Peyer's patch (tissue), 4 donors: Measurements from ENCODE around the gene TRIO.

Experiments used
- POLR2A ChIP-seq, 2 donors: fragments of 450-650 bp; IDR thresholded peaks; one replicate each; pipeline ENCODE4 v1.5.1; 2017; ENCODE audit warnings: antibody characterized with exemption in 2 of 2, mild to moderate bottlenecking in 2 of 2, moderate library complexity in 2 of 2
- TF ChIP-seq, protein P1 (sequence below), 6 experiments: fragments of 450-650 bp in 4 of 6; fragments of 200-600 bp in 2 of 6; sonication (generic) in 1 of 6; IDR thresholded peaks; one replicate each; pipeline ENCODE4 v1.5.1; 2017 to 2019; ENCODE audit warnings: antibody characterized with exemption in 6 of 6, mild to moderate bottlenecking in 3 of 6, moderate library complexity in 1 of 6

DNA sequence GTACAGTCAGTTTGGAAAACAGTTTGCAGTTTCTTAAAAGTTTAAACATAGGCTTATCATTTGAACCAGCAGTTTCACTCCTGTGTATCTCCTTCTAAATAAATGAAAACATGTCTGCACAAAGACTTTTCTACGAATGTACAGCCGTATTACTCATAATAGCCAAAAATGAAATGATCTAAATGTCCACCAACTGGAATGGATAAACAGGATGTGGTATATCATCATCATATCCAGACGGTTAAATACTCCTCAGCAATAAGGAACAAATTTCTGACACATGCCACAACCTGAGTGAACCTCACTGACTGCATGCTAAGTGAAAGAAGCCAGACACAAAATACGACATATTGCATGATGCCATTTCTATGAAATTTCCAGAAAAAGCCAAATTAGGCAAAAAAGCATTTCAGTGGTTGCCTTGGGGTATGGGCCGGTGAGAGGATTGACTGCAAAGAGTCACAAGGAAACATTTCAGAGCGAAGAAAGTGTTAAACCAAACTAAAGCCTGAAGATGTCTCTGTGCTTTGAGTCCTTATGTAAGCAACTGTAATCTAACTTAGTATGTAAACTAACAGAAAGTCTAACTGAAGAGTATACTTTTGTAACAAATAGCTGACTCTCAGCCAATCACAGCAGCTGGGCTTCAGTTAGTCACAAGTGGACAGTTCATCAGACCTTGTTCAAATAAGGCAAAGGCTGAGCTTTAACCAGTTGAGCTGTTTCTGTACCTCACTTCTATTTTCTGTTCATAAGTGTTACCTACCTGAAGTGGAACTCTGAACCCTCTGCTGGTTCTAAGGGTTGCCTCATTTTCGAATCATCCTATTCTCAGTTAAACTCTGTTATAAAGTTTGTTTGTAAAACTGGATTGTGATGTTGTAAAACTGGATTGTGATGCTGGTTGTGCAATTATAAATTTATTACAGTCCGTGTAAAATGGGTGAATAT lies 65.2 kb downstream of the TRIO start:
- peak in 1 of 2 donors; percentile 17 for TF ChIP-seq POLR2A (IDR thresholded peaks at IDR 0.05)
- TF ChIP-seq, protein P1, sequence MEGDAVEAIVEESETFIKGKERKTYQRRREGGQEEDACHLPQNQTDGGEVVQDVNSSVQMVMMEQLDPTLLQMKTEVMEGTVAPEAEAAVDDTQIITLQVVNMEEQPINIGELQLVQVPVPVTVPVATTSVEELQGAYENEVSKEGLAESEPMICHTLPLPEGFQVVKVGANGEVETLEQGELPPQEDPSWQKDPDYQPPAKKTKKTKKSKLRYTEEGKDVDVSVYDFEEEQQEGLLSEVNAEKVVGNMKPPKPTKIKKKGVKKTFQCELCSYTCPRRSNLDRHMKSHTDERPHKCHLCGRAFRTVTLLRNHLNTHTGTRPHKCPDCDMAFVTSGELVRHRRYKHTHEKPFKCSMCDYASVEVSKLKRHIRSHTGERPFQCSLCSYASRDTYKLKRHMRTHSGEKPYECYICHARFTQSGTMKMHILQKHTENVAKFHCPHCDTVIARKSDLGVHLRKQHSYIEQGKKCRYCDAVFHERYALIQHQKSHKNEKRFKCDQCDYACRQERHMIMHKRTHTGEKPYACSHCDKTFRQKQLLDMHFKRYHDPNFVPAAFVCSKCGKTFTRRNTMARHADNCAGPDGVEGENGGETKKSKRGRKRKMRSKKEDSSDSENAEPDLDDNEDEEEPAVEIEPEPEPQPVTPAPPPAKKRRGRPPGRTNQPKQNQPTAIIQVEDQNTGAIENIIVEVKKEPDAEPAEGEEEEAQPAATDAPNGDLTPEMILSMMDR (IDR thresholded peaks at IDR 0.05) = no peak
